SKM-1 (cell line): ENCODE results near the gene ANKRD28.

Experiments
- DNase-seq: peaks from one replicate; lab custom pipeline; 2025; ENCODE audit not compliant: unreplicated experiment; lab: John Stamatoyannopoulos, UW

ANKRD28 gene

GRCh38 chr3:15726881-15727280, 70.9 kb downstream of the ANKRD28 start:
- DNase-seq: no peak

DNA sequence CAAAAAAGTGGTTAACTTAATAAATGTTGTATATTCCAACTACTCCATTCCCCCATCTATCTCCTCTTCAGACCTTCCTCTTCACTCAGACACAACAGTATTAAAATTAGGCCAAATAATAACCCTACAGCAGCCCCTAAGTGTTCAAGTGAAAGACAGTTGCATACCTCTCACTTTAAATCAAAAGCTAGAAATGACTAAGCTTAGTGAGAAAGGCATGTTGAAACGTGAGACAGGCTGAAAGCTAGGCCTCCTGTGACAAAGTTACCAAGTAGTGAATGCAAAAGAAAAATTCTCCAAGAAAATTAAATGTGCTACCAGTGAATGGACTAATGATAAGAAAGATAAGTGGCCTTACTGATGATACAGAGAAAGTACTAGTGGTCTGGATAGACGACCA, 71.7 kb downstream of the ANKRD28 start:
- DNase-seq: no peak

DNA sequence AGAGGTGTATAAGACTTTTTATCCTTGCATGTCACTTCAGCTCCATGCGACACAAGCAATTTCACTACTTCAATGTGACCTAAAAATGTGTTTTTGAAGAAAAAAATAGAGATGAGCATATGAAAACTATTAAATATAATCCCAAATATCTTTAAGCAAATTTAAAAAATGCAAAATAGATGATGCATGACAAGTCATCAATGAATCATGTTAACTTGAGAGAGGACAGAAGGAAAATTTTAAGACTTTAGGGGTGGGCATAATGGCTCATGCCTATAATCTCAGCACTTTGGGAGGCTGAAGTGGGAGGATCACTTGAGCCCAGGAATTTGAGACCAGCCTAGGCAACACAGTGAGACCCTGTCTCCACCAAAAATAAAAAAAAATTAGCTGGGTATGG, 73.3 kb downstream of the ANKRD28 start:
- DNase-seq: no peak

- no peak for DNase-seq
Measured at GRCh38 chr3:15723624-15723884, 74.2 kb downstream of the ANKRD28 start.

DNA sequence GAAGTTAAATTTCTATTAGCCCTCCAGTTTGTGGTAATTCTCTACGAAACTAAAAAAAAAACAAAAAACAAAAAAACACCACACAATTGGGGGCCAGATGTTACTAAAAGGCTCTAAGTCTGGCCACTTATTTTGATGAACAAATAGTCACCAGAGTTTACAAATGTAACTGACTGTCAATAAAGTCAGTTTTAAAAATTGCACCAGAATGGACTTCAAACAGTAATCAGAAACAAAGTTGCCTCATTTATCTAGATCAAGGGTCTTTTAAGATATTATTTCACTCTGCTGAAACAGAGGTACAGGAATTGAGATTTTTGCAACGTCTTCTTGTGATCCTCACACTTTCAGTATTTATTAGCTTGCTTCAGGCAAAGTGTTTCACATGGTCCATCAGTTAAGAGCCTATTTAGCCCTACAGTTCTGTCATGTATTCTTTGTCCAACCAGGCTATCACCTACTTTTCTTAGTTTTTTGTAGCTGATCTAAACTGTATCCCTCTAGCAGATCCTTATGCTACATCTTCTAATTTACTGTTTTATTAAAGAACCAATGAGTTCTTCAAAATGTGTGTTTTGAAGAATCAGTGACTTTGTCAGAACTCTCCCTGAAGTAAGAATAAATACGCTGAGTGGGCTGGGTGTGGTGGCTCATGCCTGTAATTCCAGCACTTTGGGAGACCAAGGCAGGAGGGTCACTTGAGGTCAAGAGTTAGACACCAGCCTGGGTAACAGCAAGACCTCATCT, 74.7 kb downstream of the ANKRD28 start:
- no peak for DNase-seq

DNA sequence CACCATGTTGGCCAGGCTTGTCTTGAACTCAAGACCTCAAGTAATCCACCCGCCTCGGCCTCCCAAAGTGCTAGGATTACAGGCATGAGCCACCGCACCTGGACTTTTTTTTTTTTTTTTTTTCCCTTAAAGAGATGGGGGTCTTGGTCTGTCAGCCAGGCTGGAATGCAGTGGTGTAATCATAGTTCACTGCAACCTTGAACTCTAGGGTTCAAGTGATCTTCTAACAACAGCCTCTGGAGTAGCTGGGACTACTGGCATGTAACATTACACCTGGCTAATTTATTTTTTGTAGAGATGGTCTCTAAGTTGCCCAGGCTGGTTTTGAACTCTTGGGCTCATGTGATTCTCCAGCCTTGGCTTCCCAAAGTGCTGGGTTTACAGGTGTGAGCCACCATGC, 81.6 kb downstream of the ANKRD28 start:
- no peak for DNase-seq

DNA sequence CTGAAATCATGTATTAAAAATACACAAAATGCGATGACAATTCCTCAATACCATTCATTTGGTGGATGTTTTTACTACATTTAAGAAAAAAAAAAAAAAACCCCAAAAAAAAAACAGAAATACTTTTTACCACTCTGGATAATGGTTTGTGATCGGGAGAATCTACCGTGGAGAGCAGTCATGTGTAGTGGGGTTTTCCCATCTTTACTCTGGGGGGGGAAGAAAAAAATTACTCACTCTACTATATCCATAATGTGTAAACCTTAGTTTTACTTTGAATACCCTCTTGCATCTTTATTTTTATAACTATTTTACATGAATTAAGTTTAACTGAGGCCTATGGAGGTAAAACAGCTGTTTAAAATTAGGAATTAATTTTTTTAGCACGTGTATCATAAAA, 83.3 kb downstream of the ANKRD28 start:
- no peak for DNase-seq

- DNase-seq: no peak
Measured at GRCh38 chr3:15713364-15713763, 84.4 kb downstream of the ANKRD28 start.

DNA sequence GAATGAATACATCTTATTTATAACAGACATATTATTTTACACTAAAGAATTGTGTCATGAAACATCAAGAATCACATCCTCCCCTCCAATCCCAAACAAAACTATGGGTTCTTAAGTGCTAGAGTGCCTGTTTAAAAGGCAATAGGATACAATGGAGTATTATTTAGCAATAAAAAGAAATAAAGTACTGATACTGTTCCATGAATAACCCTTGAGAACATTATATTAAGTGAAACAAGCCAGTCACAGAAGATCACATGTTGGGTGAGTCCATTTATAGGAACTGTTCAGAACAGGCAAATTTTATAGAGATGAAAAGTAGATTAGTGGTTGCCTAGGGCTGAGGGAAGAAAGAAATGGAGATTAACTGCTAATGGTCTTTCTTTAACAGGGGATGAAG, 86.5 kb downstream of the ANKRD28 start:
- no peak for DNase-seq

DNA sequence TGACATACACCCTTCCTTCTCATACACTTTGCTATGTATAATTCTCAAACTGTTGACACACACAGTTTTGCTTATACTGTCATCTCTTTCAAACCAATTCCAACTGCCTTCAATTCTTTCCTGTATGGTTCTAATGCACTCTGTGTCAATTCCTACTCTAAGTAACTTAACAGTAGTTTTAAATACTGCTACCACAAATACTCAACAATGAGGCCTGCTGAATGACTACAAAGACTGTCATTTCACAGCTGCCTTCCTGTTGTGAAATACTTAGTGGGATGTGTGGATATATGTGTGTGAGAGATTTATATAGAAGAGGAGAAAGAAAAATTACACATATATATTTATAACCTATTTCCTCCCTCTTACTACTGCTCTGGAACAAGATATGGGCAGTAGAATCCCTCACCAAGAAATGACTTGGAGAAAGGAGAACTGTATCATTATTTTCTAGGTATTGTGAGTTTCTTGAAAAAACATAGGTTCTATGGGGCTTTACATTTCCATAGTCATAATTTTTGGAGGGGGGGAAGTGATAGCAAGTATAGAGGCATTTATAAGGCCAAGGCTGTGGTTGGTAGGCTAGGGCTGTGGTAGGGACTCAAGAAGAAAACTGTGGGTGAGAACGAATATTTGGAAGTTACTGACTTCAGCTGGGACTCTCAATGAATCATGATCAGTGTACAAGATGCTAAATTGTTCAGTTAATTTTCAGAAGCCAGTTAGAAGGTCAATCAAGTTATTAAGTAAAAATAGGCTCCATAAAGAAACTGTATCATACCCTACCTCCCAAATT, 88.7 kb downstream of the ANKRD28 start:
- DNase-seq: no peak

DNA sequence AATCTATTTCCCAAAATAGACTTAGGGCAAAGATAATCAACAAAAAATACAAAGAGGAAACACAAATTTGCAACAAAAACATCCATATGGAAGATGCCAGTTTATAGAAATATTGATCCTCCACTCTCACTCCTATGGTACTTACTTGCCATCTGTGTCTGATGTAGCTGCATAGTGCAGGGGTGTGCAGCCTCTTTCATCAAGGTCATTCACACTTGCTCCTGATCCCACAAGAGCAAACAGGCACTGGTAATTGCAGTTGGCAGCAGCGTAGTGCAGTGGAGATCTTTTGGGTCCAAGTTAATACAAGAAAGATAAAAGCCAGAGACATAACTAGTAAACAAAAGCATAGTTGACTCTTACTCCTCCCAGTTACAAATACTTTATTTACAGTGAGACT, 90.0 kb downstream of the ANKRD28 start:
- DNase-seq: no peak

DNA sequence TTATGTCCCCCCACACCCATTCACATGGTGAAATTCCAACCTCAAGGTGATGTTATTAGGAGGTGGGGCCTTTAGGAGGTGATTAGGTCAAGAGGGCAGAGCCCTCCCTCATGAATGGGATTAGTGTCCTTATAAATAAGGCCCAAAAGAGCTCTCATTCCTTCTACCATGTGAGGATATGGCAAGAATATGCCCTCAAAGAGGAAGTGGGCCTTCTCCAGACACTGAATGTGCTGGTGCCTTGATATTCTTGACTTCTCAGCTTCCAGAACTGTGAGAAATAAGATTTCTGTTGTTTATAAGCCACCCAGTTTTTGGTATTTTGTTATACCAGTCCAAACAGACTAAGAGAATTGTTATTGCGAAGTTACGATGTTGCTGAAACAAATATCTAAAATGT, 94.4 kb downstream of the ANKRD28 start:
- no peak for DNase-seq

DNA sequence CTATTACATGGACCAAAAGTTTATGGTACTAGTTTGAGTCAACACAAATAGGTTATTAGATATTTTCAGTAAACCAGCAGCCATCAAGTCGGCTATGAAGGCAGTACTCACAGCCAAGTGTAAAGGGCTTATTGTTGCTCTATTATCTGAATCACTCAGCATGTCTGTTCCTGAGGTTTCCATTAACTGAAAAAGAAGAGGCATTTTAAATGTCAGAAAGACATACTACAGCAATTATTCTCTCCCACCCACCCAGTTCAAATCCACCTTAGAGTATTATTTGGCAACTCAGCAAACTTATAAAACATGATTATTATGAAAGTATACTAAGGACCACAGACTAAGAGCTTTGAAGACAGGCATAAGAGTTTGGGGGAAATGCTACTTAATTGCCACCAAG, 103.2 kb downstream of the ANKRD28 start:
- DNase-seq: no peak

GRCh38 chr3:15693355-15693754, 104.4 kb downstream of the ANKRD28 start:
- no peak for DNase-seq

GRCh38 chr3:15690748-15691147, 107.0 kb downstream of the ANKRD28 start:
- no peak for DNase-seq

GRCh38 chr3:15690230-15690629, 107.5 kb downstream of the ANKRD28 start:
- DNase-seq: no peak

DNA sequence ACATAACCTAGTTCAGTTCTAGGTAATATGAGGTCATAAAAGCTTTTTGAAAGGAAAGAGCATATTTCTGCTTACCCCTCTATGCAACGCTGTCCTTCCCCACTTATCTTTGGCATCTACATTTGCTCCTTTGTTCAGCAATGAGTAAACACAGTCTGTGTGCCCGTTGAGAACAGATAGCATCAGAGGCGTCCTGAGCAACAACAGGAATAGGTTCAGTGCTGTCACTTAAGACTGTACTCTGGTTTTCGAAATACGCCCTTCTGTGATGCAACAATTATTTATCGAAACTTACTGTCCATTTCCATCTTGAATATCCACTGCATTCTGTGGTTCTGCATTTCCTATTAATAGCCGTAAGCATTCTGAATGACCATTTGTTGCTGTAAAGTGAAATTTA, 111.9 kb downstream of the ANKRD28 start:
- no peak for DNase-seq

DNA sequence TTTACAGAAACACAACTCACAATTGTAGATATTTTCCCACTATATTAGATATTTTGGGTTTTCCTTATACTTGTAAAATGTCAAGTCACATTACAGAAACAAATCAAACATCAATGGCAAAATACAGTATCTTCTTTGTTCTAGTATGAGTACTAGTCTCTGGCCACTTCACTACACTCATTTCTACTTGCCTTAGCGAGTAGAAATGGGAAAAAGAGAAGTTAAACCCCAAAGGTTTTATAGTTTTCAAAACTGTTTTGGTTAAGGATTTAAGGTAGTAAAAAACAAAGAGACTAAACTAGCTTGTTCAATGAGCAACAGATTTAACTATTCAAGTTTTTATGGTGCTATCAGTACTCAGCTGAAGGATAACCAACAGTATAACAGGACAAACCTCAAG, 114.5 kb downstream of the ANKRD28 start:
- no peak for DNase-seq

GRCh38 chr3:15682561-15683185, 115.1 kb downstream of the ANKRD28 start:
- peak; percentile 61 for DNase-seq

DNA sequence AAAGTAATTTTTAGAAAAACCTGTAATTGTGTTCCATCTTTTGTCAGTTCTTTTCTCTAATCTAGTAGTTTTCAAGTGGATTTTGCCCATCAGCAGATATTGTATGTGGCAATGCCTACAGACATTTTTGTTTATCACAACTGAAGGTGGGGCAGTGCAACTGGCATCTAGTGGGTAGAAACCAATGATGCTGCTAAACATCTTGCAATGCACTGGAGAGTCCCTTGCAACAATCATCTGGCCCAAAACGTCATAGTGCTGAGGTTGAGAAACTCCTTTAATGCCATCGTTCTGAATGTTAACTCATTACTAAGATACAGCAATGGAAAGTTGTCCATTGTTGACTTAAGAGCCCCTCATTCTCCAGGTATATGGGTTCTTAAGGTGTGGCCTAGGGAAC, 116.1 kb downstream of the ANKRD28 start:
- DNase-seq: no peak

DNA sequence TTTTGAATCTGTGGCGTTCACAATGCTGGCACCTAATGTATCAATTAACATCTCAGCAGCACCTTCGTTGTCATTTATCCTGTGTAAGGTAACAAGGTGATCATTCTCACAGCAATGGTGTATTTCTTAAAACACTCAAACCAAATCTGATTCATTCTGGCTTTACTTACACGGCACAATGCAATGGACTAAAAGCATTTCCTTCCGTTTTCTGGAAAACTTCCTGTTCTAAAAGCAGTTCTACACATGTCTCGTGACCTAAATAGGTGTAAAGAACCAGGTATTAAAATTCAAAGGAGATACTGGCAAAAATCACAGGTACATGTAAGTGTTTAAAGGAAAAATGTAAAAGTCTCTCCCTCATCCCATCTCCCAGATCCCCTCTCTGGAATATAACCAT, 118.5 kb downstream of the ANKRD28 start:
- no peak for DNase-seq

GRCh38 chr3:15676259-15676658, 121.5 kb downstream of the ANKRD28 start:
- no peak for DNase-seq
